Right atrium auricular region (tissue), 2 donors: Measurements from ENCODE around the gene PRDM10. TPM values are rescaled to one million over a fixed set of nuclear protein-coding genes. Genes with fewer than 3 reads are reported as not detected.
"Not testable (repeated sequence)": the region's sequence is repeated elsewhere in the genome, so short reads cannot be mapped to it uniquely, and the experiment has no call there.

Experiments
- DNase-seq: peaks from one replicate; pipeline ENCODE4 v3.0.0-alpha.2; 2019; ENCODE audit warnings: low spot score
- H3K27ac ChIP-seq, 2 donors: fragments of 200-600 bp; sonication (generic); 1 replicate in 1 of 2; 2 replicates in 1 of 2; pipeline ENCODE4 v1.5.1; 2016 to 2019
- H3K27me3 ChIP-seq, 2 donors: fragments of 200-600 bp; sonication (generic); one replicate each; pipeline versions ENCODE4 v1.5.1 to v1.6.0; 2017 to 2019
- H3K36me3 ChIP-seq: fragments of 200-600 bp; sonication (generic); one replicate; pipeline ENCODE4 v1.5.1; 2016
- H3K4me1 ChIP-seq, 2 donors: fragments of 200-600 bp; sonication (generic); one replicate each; pipeline versions ENCODE4 v1.5.1 to v1.6.0; 2017 to 2019
- H3K4me3 ChIP-seq, 2 donors: fragments of 200-600 bp; sonication (generic); 1 replicate in 1 of 2; 2 replicates in 1 of 2; pipeline ENCODE4 v1.5.1; 2017 to 2019; ENCODE audit warnings: mild to moderate bottlenecking in 1 of 2, moderate library complexity in 1 of 2
- H3K9me3 ChIP-seq, 2 donors: fragments of 200-600 bp; sonication (generic); one replicate each; pipeline ENCODE4 v1.5.1; 2019
- CTCF ChIP-seq, 2 donors: fragments of 200-600 bp; sonication (generic); IDR thresholded peaks; one replicate each; pipeline ENCODE4 v1.5.1; 2019; ENCODE audit warnings: antibody characterized with exemption in 2 of 2
- total RNA-seq, 2 donors: library from RNA; depleted of rRNA; stranded (reverse); fragments of >200 nt; gene quantifications; one replicate each; pipeline ENCODE4 v1.1.0, GENCODE V29; 2016

PRDM10 gene
- total RNA-seq, 2 donors from 2014 or later = 4.3 TPM

GRCh38 chr11:129967996-129968395 lies 34.6 kb downstream of the PRDM10 start:
- no peaks in the 10 kb centered on the region for H3K27me3 ChIP-seq
- H3K36me3 ChIP-seq = no peaks in the 10 kb centered on the region
- TF ChIP-seq CTCF (IDR thresholded peaks at IDR 0.05) = no peak
- no peaks in the 10 kb centered on the region for H3K4me1 ChIP-seq
- no peak overlapping the region for H3K27ac ChIP-seq
- H3K9me3 ChIP-seq = no peaks in the 10 kb centered on the region
- no peak for DNase-seq
- no peak overlapping the region for H3K4me3 ChIP-seq

GRCh38 chr11:129965248-129965647 lies 37.4 kb downstream of the PRDM10 start:
- TF ChIP-seq CTCF (IDR thresholded peaks at IDR 0.05) = no peak
- Histone ChIP-seq H3K36me3 (no peaks in the 10 kb centered on the region), H3K9me3 (no peaks in the 10 kb centered on the region), H3K4me1 (no peaks in the 10 kb centered on the region), H3K27ac (no peak overlapping the region), H3K4me3 (no peak overlapping the region), H3K27me3 (no peaks in the 10 kb centered on the region)
- DNase-seq = no peak

GRCh38 chr11:129960216-129961214 lies 42.1 kb downstream of the PRDM10 start:
- no peak for DNase-seq
- Histone ChIP-seq H3K27me3 (no peaks in the 10 kb centered on the region), H3K36me3 (peaks cover 9% of the 10 kb centered on the region), H3K4me1 (no peaks in the 10 kb centered on the region), H3K27ac (no peak overlapping the region), H3K9me3 (no peaks in the 10 kb centered on the region), H3K4me3 (no peak overlapping the region)
- no peak for TF ChIP-seq CTCF (IDR thresholded peaks at IDR 0.05)

- no peak for DNase-seq
These were observed 42.9 kb downstream of the PRDM10 start for GRCh38 chr11:129959687-129960086.

GRCh38 chr11:129955282-129955681 lies 47.4 kb downstream of the PRDM10 start:
- no peak for TF ChIP-seq CTCF (IDR thresholded peaks at IDR 0.05)
- H3K36me3 ChIP-seq = peaks cover 9% of the 10 kb centered on the region

More at GRCh38 chr11:129959687-129960086, 42.9 kb downstream of the PRDM10 start:
- Histone ChIP-seq H3K9me3 (no peaks in the 10 kb centered on the region), H3K4me3 (no peak overlapping the region), H3K4me1 (no peaks in the 10 kb centered on the region), H3K27me3 (no peaks in the 10 kb centered on the region), H3K36me3 (peaks cover 9% of the 10 kb centered on the region), H3K27ac (no peak overlapping the region)
- TF ChIP-seq CTCF (IDR thresholded peaks at IDR 0.05) = no peak

GRCh38 chr11:129954703-129955102 lies 47.9 kb downstream of the PRDM10 start:
- H3K27ac ChIP-seq, H3K36me3 ChIP-seq, H3K27me3 ChIP-seq, H3K4me1 ChIP-seq, H3K9me3 ChIP-seq, H3K4me3 ChIP-seq, DNase-seq: not testable (repeated sequence)

More at GRCh38 chr11:129955282-129955681, 47.4 kb downstream of the PRDM10 start:
- no peak overlapping the region for H3K27ac ChIP-seq
- no peaks in the 10 kb centered on the region for H3K4me1 ChIP-seq
- no peaks in the 10 kb centered on the region for H3K27me3 ChIP-seq
- no peaks in the 10 kb centered on the region for H3K9me3 ChIP-seq
- no peak overlapping the region for H3K4me3 ChIP-seq
- no peak for DNase-seq
